Measurements from ENCODE around the gene TCL1A. TPM values are rescaled to one million over a fixed set of nuclear protein-coding genes. Genes with fewer than 3 reads are reported as not detected.
A peak's percentile ranks its signal among the peaks of the same experiment; 100 is the strongest.

Gene TCL1A
- total RNA-seq, 1 donor from 2014 or later: not detected

DNA sequence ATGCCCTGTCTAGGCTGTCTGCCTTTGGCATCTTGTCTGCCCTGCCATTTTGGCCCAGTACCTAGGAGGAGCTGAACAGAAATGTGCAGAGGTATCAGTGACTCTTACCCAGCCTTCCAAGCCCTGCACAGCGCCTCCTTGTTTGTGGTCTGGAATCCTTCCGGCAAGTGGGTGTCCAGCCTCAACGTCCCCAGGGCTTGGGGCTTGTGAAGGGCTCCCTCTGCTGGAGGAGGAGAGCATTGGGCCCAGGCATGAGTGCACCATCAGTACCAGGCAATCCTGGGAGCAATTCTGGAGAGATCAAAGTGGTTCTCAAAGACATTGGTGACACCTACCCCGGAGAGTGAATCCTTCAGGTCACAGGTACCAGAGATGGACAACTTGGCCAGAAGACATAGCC is 30.1 kb downstream of the TCL1A start:
- peaks cover 9% of the 10 kb centered on the region for H3F3A ChIP-seq (ENCODE audit: low read depth)
- peaks cover 12% of the 10 kb centered on the region for H3K4me1 ChIP-seq
- no peaks in the 10 kb centered on the region for H4K20me1 ChIP-seq (ENCODE audit: low read depth)
- peak; percentile 25 for DNase-seq (ENCODE audit: low spot score)
- H3K9me3 ChIP-seq (ENCODE audit: low read depth): no peaks in the 10 kb centered on the region
- H3K27me3 ChIP-seq: no peaks in the 10 kb centered on the region
- H2AFZ ChIP-seq (replicated peaks): no peak overlapping the region
- H3K27ac Mint-ChIP-seq: no peak overlapping the region
- peaks cover 4% of the 10 kb centered on the region for H3K9me3 Mint-ChIP-seq
- peaks cover 13% of the 10 kb centered on the region for H3K4me1 Mint-ChIP-seq
- H3K4me3 ChIP-seq: no peak overlapping the region
- TF ChIP-seq, protein P1, sequence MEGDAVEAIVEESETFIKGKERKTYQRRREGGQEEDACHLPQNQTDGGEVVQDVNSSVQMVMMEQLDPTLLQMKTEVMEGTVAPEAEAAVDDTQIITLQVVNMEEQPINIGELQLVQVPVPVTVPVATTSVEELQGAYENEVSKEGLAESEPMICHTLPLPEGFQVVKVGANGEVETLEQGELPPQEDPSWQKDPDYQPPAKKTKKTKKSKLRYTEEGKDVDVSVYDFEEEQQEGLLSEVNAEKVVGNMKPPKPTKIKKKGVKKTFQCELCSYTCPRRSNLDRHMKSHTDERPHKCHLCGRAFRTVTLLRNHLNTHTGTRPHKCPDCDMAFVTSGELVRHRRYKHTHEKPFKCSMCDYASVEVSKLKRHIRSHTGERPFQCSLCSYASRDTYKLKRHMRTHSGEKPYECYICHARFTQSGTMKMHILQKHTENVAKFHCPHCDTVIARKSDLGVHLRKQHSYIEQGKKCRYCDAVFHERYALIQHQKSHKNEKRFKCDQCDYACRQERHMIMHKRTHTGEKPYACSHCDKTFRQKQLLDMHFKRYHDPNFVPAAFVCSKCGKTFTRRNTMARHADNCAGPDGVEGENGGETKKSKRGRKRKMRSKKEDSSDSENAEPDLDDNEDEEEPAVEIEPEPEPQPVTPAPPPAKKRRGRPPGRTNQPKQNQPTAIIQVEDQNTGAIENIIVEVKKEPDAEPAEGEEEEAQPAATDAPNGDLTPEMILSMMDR (IDR thresholded peaks at IDR 0.05): peak; percentile 52
- TF ChIP-seq EZH2phosphoT487 (IDR thresholded peaks at IDR 0.05) (no peak), EZH2 (IDR thresholded peaks at IDR 0.05) (no peak)
- no peaks in the 10 kb centered on the region for H3K79me2 ChIP-seq (ENCODE audit: low read depth)
- no peak overlapping the region for H3K4me3 Mint-ChIP-seq
- H3K9ac ChIP-seq: no peak overlapping the region
- peaks cover 2% of the 10 kb centered on the region for H3K27me3 Mint-ChIP-seq (ENCODE audit: insufficient read depth, low read depth)
- H3K27ac ChIP-seq: no peak overlapping the region
- no peaks in the 10 kb centered on the region for H3K36me3 Mint-ChIP-seq
- H3K36me3 ChIP-seq: no peaks in the 10 kb centered on the region
- H3K4me2 ChIP-seq: no peak overlapping the region

DNA sequence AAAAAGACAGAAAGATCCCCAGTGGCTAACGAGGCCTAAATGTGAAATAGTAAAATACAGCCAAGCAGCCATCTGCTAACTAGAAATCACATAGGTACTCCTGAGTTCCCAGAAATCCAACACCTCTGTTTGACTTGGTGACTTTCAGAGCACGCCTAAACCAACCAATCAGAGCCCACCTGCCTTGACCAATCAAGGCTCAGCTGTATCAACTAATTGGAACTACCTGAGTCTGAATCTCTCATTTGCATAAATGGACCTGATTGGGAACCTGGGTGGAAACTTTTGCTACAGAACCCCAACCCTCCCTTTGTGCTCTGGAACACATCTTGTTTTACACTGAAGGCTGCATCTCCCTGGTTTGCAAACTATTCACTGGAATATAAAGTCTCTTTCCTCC is 32.8 kb downstream of the TCL1A start:
- TF ChIP-seq, protein P1 (IDR thresholded peaks at IDR 0.05): no peak
- TF ChIP-seq EZH2phosphoT487 (IDR thresholded peaks at IDR 0.05) (no peak), EZH2 (IDR thresholded peaks at IDR 0.05) (no peak)
- peaks cover 6% of the 10 kb centered on the region for H3K4me1 Mint-ChIP-seq
- no peak overlapping the region for H3K27ac Mint-ChIP-seq
- Histone ChIP-seq H3K79me2 (ENCODE audit: low read depth) (no peaks in the 10 kb centered on the region), H3F3A (ENCODE audit: low read depth) (peaks cover 14% of the 10 kb centered on the region), H3K9me3 (ENCODE audit: low read depth) (no peaks in the 10 kb centered on the region), H3K27ac (no peak overlapping the region), H3K27me3 (no peaks in the 10 kb centered on the region), H3K4me2 (no peak overlapping the region), H3K4me1 (peaks cover 12% of the 10 kb centered on the region), H3K9ac (no peak overlapping the region), H3K4me3 (no peak overlapping the region), H4K20me1 (ENCODE audit: low read depth) (no peaks in the 10 kb centered on the region), H2AFZ (replicated peaks) (no peak overlapping the region), H3K36me3 (no peaks in the 10 kb centered on the region)
- peaks cover 3% of the 10 kb centered on the region for H3K36me3 Mint-ChIP-seq
- H3K4me3 Mint-ChIP-seq: no peak overlapping the region
- H3K27me3 Mint-ChIP-seq (ENCODE audit: insufficient read depth, low read depth): peaks cover 5% of the 10 kb centered on the region
- H3K9me3 Mint-ChIP-seq: peaks cover 12% of the 10 kb centered on the region
- DNase-seq (ENCODE audit: low spot score): no peak

DNA sequence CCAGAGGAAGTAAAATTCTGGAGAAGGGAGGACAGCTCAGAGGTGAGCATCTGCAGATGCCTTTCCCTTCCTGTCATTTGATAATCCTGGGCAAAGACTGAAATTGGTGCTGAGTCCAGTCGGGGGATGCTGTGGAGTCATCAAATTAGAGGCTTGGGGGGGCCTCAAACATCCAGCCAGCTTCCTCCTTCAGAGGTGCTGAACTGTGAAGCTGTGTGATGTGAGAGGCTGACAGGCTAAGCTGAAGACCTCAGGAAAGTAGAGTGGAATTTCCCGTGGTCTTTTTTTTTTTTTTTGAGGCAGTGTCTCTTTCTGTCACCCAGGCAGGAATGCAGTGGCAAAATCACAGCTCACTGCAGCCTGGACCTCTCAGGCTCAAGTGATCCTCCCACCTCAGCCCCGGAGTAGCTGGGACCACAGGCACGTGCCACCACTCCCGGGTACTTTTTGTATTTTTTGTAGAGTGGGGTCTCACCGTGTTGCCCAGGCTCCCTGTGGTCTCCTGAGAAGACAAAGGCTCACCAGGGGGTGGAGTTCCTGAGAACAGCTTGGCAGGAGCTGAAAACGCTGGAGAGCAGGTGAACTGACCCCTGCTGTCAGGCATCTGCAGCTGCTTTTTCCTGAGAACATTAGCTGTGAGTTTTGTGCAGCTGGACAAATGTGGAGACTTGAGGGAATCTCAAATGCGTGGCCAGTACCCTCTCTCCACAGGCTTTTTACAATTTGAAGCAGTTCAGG is 33.8 kb downstream of the TCL1A start:
- H3K9me3 Mint-ChIP-seq: peaks cover 16% of the 10 kb centered on the region

More for the DNA sequence above, 33.8 kb downstream of the TCL1A start:
- peaks cover 12% of the 10 kb centered on the region for H3K4me1 Mint-ChIP-seq
- TF ChIP-seq EZH2phosphoT487 (IDR thresholded peaks at IDR 0.05) (no peak), EZH2 (IDR thresholded peaks at IDR 0.05) (no peak)
- peaks cover 24% of the 10 kb centered on the region for H3F3A ChIP-seq (ENCODE audit: low read depth)
- H3K27me3 ChIP-seq: no peaks in the 10 kb centered on the region
- no peak overlapping the region for H2AFZ ChIP-seq (replicated peaks)
- no peaks in the 10 kb centered on the region for H3K36me3 ChIP-seq
- DNase-seq (ENCODE audit: low spot score): peak; percentile 58
- no peak overlapping the region for H3K4me3 ChIP-seq
- H3K4me2 ChIP-seq: peak overlapping the region; percentile 15
- H3K9me3 ChIP-seq (ENCODE audit: low read depth): no peaks in the 10 kb centered on the region
- peaks cover 15% of the 10 kb centered on the region for H3K4me1 ChIP-seq
- H3K79me2 ChIP-seq (ENCODE audit: low read depth): no peaks in the 10 kb centered on the region
- peaks cover 3% of the 10 kb centered on the region for H3K36me3 Mint-ChIP-seq
- no peaks in the 10 kb centered on the region for H4K20me1 ChIP-seq (ENCODE audit: low read depth)
- no peak overlapping the region for H3K9ac ChIP-seq
- no peak overlapping the region for H3K27ac Mint-ChIP-seq
- H3K4me3 Mint-ChIP-seq: no peak overlapping the region
- no peak overlapping the region for H3K27ac ChIP-seq
- H3K27me3 Mint-ChIP-seq (ENCODE audit: insufficient read depth, low read depth): peaks cover 6% of the 10 kb centered on the region

Data from neural progenitor cell (in vitro differentiated cells).